ENCODE measurements around the gene TRNAU1AP.

GRCh38 chr1:28540651-28541050 lies 12.2 kb upstream of the TRNAU1AP start:
- TF ChIP-seq CTCF (IDR thresholded peaks at IDR 0.05) (no peak), POLR2A (IDR thresholded peaks at IDR 0.05) (no peak)
